HEK293 (cell line): ENCODE data around the gene SLAMF1.

Source experiments
- GLI2 ChIP-seq: fragments of 450-650 bp; formaldehyde crosslinking; IDR thresholded peaks from 2 replicates; pipeline ENCODE4; 2017; ENCODE audit warnings: missing biosample characterization, missing genetic modification characterization, low read depth, borderline replicate concordance
- HOXD13 ChIP-seq: sonication (generic); formaldehyde crosslinking; IDR thresholded peaks from 2 replicates; pipeline ENCODE4 v1.8.0; 2022; ENCODE audit warnings: missing genetic modification reagents, borderline replicate concordance
- PATZ1 ChIP-seq: fragments of 450-650 bp; formaldehyde crosslinking; IDR thresholded peaks from 2 replicates; pipeline ENCODE4 v1.5.1; 2016; ENCODE audit warnings: missing biosample characterization, missing genetic modification characterization
- ZFP41 ChIP-seq: fragments of 450-650 bp; formaldehyde crosslinking; IDR thresholded peaks from 2 replicates; pipeline ENCODE4 v1.5.1; 2016; ENCODE audit warnings: missing biosample characterization, missing genetic modification characterization, borderline replicate concordance
- ZNF146 ChIP-seq: fragments of 450-650 bp; formaldehyde crosslinking; IDR thresholded peaks from 2 replicates; pipeline ENCODE4 v1.5.1; 2016; ENCODE audit warnings: missing biosample characterization, missing genetic modification characterization
- ZNF169 ChIP-seq: fragments of 450-650 bp; formaldehyde crosslinking; IDR thresholded peaks from 2 replicates; pipeline ENCODE4 v1.5.1; 2016; ENCODE audit warnings: missing biosample characterization, missing genetic modification characterization
- ZNF248 ChIP-seq: fragments of 450-650 bp; formaldehyde crosslinking; IDR thresholded peaks from 2 replicates; pipeline ENCODE4 v1.5.1; 2017; ENCODE audit warnings: missing biosample characterization, missing genetic modification characterization
- ZNF501 ChIP-seq: fragments of 450-650 bp; formaldehyde crosslinking; IDR thresholded peaks from 2 replicates; pipeline ENCODE4 v1.5.1; 2016; ENCODE audit warnings: missing biosample characterization, missing genetic modification characterization
- ZNF785 ChIP-seq: fragments of 450-650 bp; formaldehyde crosslinking; IDR thresholded peaks from 2 replicates; pipeline ENCODE4 v1.5.1; 2016; ENCODE audit warnings: missing biosample characterization, missing genetic modification characterization
- TF ChIP-seq, protein P1 (sequence below): fragments of 450-650 bp; formaldehyde crosslinking; IDR thresholded peaks from 2 replicates; pipeline ENCODE4 v1.5.1; 2016; ENCODE audit warnings: missing biosample characterization, missing genetic modification characterization
- TF ChIP-seq, protein P2 (sequence below): fragments of 450-650 bp; formaldehyde crosslinking; optimal IDR thresholded peaks from 2 replicates; pipeline ENCODE3; 2016; ENCODE audit warnings: missing biosample characterization, mild to moderate bottlenecking, missing genetic modification characterization

DNA sequence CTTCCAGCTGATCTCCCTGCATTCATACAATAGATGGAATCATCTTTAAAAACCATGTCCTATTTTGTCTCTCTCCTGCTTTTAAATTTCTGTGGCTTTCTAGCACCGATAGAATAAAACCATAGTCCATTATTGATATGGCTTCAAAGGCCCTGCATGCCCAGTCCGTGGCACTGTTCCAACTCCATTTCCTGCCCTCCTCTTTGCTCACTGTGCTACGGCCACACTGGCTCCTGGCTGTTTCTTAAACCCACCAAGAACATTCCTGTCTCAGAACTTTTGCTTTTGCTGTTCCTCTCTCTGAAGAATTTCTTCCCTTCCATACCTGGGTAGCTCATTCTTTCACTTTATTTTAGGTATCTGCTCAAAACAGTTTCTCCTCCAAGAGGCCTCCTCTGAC, 7.2 kb downstream of the SLAMF1 start:
- TF ChIP-seq PATZ1 (tag by site-specific recombination) (no peak), ZNF248 (tag by site-specific recombination) (no peak), ZNF146 (tag by site-specific recombination) (no peak), ZNF169 (tag by site-specific recombination) (no peak), ZNF785 (tag by site-specific recombination) (no peak), ZNF501 (tag by site-specific recombination) (no peak), GLI2 (no peak), ZFP41 (tag by site-specific recombination) (no peak), HOXD13 (CRISPR knock-in tag) (no peak)
- TF ChIP-seq, protein P1, sequence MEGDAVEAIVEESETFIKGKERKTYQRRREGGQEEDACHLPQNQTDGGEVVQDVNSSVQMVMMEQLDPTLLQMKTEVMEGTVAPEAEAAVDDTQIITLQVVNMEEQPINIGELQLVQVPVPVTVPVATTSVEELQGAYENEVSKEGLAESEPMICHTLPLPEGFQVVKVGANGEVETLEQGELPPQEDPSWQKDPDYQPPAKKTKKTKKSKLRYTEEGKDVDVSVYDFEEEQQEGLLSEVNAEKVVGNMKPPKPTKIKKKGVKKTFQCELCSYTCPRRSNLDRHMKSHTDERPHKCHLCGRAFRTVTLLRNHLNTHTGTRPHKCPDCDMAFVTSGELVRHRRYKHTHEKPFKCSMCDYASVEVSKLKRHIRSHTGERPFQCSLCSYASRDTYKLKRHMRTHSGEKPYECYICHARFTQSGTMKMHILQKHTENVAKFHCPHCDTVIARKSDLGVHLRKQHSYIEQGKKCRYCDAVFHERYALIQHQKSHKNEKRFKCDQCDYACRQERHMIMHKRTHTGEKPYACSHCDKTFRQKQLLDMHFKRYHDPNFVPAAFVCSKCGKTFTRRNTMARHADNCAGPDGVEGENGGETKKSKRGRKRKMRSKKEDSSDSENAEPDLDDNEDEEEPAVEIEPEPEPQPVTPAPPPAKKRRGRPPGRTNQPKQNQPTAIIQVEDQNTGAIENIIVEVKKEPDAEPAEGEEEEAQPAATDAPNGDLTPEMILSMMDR (tag by site-specific recombination) = no peak
- TF ChIP-seq, protein P2, sequence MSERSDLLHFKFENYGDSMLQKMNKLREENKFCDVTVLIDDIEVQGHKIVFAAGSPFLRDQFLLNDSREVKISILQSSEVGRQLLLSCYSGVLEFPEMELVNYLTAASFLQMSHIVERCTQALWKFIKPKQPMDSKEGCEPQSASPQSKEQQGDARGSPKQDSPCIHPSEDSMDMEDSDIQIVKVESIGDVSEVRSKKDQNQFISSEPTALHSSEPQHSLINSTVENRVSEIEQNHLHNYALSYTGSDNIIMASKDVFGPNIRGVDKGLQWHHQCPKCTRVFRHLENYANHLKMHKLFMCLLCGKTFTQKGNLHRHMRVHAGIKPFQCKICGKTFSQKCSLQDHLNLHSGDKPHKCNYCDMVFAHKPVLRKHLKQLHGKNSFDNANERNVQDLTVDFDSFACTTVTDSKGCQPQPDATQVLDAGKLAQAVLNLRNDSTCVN (tag by site-specific recombination) = no peak
